Measurements from ENCODE around the gene RNASE3.

The RNASE3 gene

GRCh38 chr14:20934148-20934762 lies 43.1 kb downstream of the RNASE3 start:
- Histone ChIP-seq H3K36me3 (ENCODE audit: control insufficient read depth, insufficient read depth, low read length) (no peaks in the 10 kb centered on the region), H3K4me1 (ENCODE audit: control insufficient read depth, insufficient read depth, low read length) (no peaks in the 10 kb centered on the region), H3K9ac (ENCODE audit: low read depth, low read length) (no peak overlapping the region), H3K4me3 (ENCODE audit: low read depth, low read length) (peak overlapping the region; percentile 54), H3K27me3 (ENCODE audit: control insufficient read depth, insufficient read depth, low read length) (peaks cover 9% of the 10 kb centered on the region), H3K9me3 (ENCODE audit: control insufficient read depth, insufficient read depth, low read length) (no peaks in the 10 kb centered on the region)

- Histone ChIP-seq H3K9me3 (ENCODE audit: control insufficient read depth, insufficient read depth, low read length) (no peaks in the 10 kb centered on the region), H3K9ac (ENCODE audit: low read depth, low read length) (no peak overlapping the region), H3K27me3 (ENCODE audit: control insufficient read depth, insufficient read depth, low read length) (peaks cover 9% of the 10 kb centered on the region), H3K4me3 (ENCODE audit: low read depth, low read length) (no peak overlapping the region), H3K36me3 (ENCODE audit: control insufficient read depth, insufficient read depth, low read length) (no peaks in the 10 kb centered on the region), H3K4me1 (ENCODE audit: control insufficient read depth, insufficient read depth, low read length) (no peaks in the 10 kb centered on the region)
These were observed 44.3 kb downstream of the RNASE3 start for GRCh38 chr14:20935303-20935984.
